Mononuclear cell (primary cell): ENCODE data around the gene GSN. TPM values are rescaled to one million over a fixed set of nuclear protein-coding genes. Genes with fewer than 3 reads are reported as not detected.

Source experiments
- H3K27me3 ChIP-seq: 2 replicates; pipeline ENCODE4 v1.6.0; 2011; ENCODE audit warnings: low read length, control low read depth; ENCODE audit not compliant: insufficient read depth
- H3K4me1 ChIP-seq: 2 replicates; pipeline ENCODE4 v1.5.1; 2011; ENCODE audit warnings: mild to moderate bottlenecking, low read length, control low read depth; ENCODE audit not compliant: insufficient read depth
- H3K4me3 ChIP-seq: 2 replicates; pipeline ENCODE4 v1.5.1; 2011; ENCODE audit warnings: mild to moderate bottlenecking, low read length, moderate library complexity
- H3K9me3 ChIP-seq: 2 replicates; pipeline ENCODE4 v1.5.1; 2011; ENCODE audit warnings: low read depth, mild to moderate bottlenecking, control low read depth, low read length
- total RNA-seq: library from RNA; depleted of rRNA; stranded (reverse); fragments of >200 nt; gene quantifications from one replicate; pipeline ENCODE4 v1.2.3, GENCODE V29; 2012

Gene GSN
- total RNA-seq, 1 donor: 72.2 TPM

GRCh38 chr9:121340676-121341392 is 72.9 kb downstream of the GSN start:
- Histone ChIP-seq H3K9me3 (no peaks in the 10 kb centered on the region), H3K4me3 (no peak overlapping the region), H3K4me1 (no peaks in the 10 kb centered on the region), H3K27me3 (no peaks in the 10 kb centered on the region)

- H3K4me3 ChIP-seq: no peak overlapping the region
- no peaks in the 10 kb centered on the region for H3K27me3 ChIP-seq
- H3K4me1 ChIP-seq: no peaks in the 10 kb centered on the region
- H3K9me3 ChIP-seq: no peaks in the 10 kb centered on the region
These were observed 76.2 kb downstream of the GSN start for GRCh38 chr9:121344184-121344583.

GRCh38 chr9:121345070-121345469 is 77.1 kb downstream of the GSN start:
- Histone ChIP-seq H3K4me3 (no peak overlapping the region), H3K4me1 (no peaks in the 10 kb centered on the region), H3K9me3 (no peaks in the 10 kb centered on the region), H3K27me3 (no peaks in the 10 kb centered on the region)

GRCh38 chr9:121348221-121348620 is 80.3 kb downstream of the GSN start:
- Histone ChIP-seq H3K9me3 (no peaks in the 10 kb centered on the region), H3K4me3 (no peak overlapping the region), H3K27me3 (no peaks in the 10 kb centered on the region), H3K4me1 (peaks cover 18% of the 10 kb centered on the region)

GRCh38 chr9:121349009-121349408 is 81.0 kb downstream of the GSN start:
- Histone ChIP-seq H3K9me3 (no peaks in the 10 kb centered on the region), H3K4me1 (peaks cover 26% of the 10 kb centered on the region), H3K4me3 (no peak overlapping the region), H3K27me3 (no peaks in the 10 kb centered on the region)

DNA sequence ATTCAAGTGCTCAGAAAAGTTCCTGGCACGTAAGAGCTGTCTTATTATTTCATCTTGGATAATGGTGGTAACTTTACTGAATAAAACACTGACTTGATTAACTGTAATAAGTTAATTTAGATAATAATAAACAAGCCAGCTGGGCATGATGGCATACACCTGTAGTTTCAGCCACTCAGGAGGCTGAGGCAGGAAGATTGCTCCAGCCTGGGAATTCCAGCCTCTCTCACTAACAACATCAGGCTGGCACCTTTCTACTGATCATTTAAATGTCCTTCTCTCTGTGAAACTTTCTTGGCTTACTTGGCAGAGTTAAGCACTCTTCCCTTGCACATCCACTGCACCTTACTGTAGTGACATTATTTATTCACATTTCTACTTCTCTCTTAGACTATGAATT is 82.1 kb downstream of the GSN start:
- Histone ChIP-seq H3K4me1 (peaks cover 35% of the 10 kb centered on the region), H3K9me3 (no peaks in the 10 kb centered on the region), H3K4me3 (no peak overlapping the region), H3K27me3 (no peaks in the 10 kb centered on the region)

DNA sequence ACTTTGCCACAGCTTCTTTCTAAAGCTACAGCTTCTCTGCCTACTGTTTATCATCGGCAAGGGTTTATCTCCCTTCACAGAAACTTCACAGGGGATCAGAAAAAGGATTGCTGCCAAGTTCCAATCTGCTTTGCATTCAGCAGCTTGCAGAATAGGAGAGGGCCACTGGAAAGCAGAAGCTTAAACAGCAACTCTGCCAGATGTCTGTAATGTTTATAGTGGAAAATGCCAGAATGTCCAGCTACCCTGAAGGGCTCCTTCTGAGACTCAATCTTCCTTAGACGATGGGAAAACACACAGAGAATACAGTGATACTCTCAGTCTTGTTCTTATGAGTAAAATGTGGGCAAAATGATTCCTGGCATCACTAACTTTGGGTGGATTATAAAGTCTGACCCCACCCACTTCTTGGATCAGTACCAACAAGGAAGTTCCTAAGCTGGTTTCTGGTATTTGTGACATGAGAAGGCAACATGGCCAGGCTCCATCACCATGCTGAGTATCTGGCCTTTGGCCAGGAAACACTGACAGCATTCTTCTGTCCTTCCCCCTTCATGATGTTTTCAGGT is 83.1 kb downstream of the GSN start:
- H3K4me1 ChIP-seq: peaks cover 38% of the 10 kb centered on the region
- no peak overlapping the region for H3K4me3 ChIP-seq
- no peaks in the 10 kb centered on the region for H3K27me3 ChIP-seq
- H3K9me3 ChIP-seq: no peaks in the 10 kb centered on the region

DNA sequence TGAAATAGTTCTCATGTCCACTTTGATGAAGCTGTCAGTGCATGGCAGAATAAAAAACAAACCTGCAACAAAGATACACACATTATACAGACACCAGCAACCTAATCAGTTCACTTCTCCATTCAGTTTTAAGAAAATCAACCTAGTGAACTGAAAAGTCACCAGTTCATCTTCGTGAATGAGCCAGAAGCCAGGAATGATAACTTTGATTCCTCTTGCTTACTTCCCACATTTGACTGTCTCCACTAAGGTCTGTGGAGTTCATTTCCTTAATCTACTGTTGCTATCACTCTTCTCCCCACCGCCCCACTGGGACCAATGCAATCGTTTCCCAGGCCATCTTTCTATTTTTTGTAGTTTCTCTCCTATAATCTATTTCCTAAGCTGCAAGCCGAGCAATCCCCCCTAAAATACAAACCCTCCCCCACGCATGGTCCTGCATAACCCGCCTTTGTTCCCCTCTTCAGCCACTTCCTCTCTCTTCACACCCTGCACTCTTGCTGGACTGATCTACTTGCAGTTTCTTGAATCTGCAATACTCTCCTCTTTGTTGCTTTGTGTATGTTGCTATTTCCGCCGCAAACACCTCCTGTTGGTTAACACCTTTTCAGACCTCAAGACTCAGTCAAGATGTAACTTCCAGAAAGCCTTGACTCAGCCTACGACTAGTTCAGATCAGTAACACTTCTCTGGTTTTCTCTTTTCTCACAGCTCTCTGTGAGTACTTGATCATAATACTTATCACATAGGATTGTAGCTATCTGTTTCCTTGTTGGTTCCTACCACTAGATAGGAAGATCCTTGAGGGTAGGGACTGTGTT is 85.5 kb downstream of the GSN start:
- H3K4me3 ChIP-seq: no peak overlapping the region
- H3K4me1 ChIP-seq: peaks cover 54% of the 10 kb centered on the region

GRCh38 chr9:121354141-121354540 is 86.2 kb downstream of the GSN start:
- H3K4me3 ChIP-seq: no peak overlapping the region
- H3K27me3 ChIP-seq: no peaks in the 10 kb centered on the region
- no peaks in the 10 kb centered on the region for H3K9me3 ChIP-seq
- H3K4me1 ChIP-seq: peaks cover 61% of the 10 kb centered on the region

More for the DNA sequence above, 85.5 kb downstream of the GSN start:
- Histone ChIP-seq H3K27me3 (no peaks in the 10 kb centered on the region), H3K9me3 (no peaks in the 10 kb centered on the region)

GRCh38 chr9:121354762-121355161 is 86.8 kb downstream of the GSN start:
- Histone ChIP-seq H3K27me3 (no peaks in the 10 kb centered on the region), H3K4me3 (no peak overlapping the region), H3K4me1 (peaks cover 67% of the 10 kb centered on the region), H3K9me3 (no peaks in the 10 kb centered on the region)

DNA sequence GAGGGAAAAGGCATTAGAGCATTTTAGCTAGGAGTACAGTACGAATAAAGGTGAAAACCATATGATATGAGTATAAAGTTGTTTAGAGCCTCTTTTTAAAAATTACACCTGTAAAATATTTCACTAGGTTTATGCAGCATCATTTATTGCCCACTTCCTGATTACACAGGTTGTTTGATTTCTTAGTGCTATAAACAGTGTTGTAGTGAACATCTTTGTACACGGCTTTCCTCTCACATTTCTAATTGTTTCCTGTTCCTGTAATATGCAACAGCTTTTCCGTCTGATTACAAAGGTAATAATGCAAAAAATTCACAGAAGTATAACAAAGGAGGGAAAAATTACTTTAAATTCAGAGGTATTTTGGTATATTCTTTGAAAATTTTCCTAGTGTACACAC is 89.0 kb downstream of the GSN start:
- Histone ChIP-seq H3K4me3 (no peak overlapping the region), H3K27me3 (no peaks in the 10 kb centered on the region), H3K4me1 (peaks cover 66% of the 10 kb centered on the region), H3K9me3 (no peaks in the 10 kb centered on the region)

DNA sequence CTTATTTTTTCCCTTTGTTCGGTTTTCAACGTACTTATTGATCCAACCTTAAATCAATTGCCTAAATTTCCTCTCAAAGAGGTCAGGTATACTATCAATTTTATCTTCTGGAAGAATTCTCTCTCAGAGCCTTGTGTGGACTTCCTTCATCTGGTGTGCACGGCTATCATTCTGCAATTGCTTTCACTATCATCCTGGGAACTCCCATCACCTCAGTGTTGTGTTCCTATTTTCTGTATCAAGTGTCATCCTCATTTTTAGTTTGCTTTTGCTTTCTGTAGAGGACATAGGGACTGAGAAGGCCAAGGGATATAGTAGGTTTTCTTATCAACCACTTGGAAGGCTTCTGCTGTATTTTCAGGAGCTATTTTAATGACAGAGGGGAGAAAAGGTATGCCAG is 90.8 kb downstream of the GSN start:
- peaks cover 62% of the 10 kb centered on the region for H3K4me1 ChIP-seq
- no peaks in the 10 kb centered on the region for H3K9me3 ChIP-seq
- H3K4me3 ChIP-seq: no peak overlapping the region
- no peaks in the 10 kb centered on the region for H3K27me3 ChIP-seq

DNA sequence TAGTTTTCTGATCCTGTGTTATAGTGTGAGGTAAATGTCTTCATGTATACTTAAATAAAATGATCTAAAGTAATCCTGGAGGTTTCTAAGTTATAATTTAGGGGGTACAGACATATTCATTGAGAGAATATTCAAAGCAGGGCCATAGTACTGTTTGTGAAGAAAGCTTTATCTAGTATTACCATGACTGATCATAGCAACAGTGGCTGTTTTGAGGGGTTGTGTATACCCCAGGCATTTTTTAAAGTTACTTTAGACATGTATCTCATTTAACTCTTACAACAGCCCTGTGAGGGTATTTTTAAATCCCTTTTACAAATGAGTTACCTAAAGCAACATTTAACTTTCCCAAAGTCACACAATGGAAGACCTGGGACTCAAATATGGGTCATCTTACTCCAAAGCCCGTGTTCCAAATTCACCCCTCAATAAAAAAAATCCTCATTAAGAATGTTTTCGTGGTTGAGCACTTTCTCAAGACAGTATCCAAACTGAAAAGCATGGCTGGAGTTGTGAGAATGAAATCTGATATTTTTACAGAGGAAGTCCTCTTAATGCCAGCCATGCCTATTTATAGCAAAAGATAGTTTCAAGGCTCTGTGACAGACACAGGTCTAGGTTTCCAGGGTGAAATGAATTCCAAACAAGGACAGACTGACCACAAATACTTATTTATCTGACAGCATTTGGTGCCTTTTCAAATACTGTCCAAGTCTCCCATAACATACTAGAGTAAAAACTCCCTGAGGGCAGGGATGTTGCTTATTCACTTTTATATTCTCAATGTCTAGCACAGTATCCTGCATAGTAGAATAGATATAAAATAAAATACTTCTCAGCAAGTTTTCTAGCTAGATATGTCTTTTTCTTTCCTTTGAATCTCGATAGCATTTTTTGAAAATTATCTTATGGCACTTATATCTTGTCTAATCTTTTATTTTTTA is 91.7 kb downstream of the GSN start:
- Histone ChIP-seq H3K4me1 (peaks cover 57% of the 10 kb centered on the region), H3K27me3 (no peaks in the 10 kb centered on the region), H3K4me3 (no peak overlapping the region), H3K9me3 (no peaks in the 10 kb centered on the region)

- peaks cover 51% of the 10 kb centered on the region for H3K4me1 ChIP-seq
- no peak overlapping the region for H3K4me3 ChIP-seq
- H3K9me3 ChIP-seq: no peaks in the 10 kb centered on the region
- H3K27me3 ChIP-seq: no peaks in the 10 kb centered on the region
These were observed 92.8 kb downstream of the GSN start for GRCh38 chr9:121360601-121361374.
